ENCODE results near the gene CLSTN3. TPM values are rescaled to one million over a fixed set of nuclear protein-coding genes. Genes with fewer than 3 reads are reported as not detected.

CLSTN3 gene
- total RNA-seq, 1 donor from 2014 or later, result 36.8 TPM

GRCh38 chr12:7154901-7155470 lies 24.8 kb downstream of the CLSTN3 start:
- Histone ChIP-seq H3K27ac (peak overlapping the region; percentile 10), H3K9me3 (no peaks in the 10 kb centered on the region), H3K27me3 (ENCODE audit: low read depth) (no peaks in the 10 kb centered on the region), H3K36me3 (peaks cover 29% of the 10 kb centered on the region), H3K4me1 (peaks cover 18% of the 10 kb centered on the region), H3K4me3 (no peak overlapping the region)
- ATAC-seq (no peak), DNase-seq (no peak)
- intact Hi-C loops (cut with DNase I), result no loop called here
- TF ChIP-seq CTCF (IDR thresholded peaks at IDR 0.05), result no peak

- DNase-seq (peak; percentile 89), ATAC-seq (peak; percentile 83 to 84)
- no peaks in the 10 kb centered on the region for H3K27me3 ChIP-seq (ENCODE audit: low read depth)
- intact Hi-C loops (cut with DNase I), result no loop called here
- H3K4me3 ChIP-seq, result peak overlapping the region; percentile 43
- H3K27ac ChIP-seq, result peak overlapping the region; percentile 10
- H3K36me3 ChIP-seq, result peaks cover 23% of the 10 kb centered on the region
- H3K4me1 ChIP-seq, result peaks cover 18% of the 10 kb centered on the region
- no peaks in the 10 kb centered on the region for H3K9me3 ChIP-seq
- TF ChIP-seq CTCF (IDR thresholded peaks at IDR 0.05), result no peak
These were observed 25.4 kb downstream of the CLSTN3 start for GRCh38 chr12:7155471-7156034.

GRCh38 chr12:7156259-7157197 lies 26.4 kb downstream of the CLSTN3 start:
- DNase-seq (no peak), ATAC-seq (peak in 1 of 2 donors; percentile 2)
- H3K27ac ChIP-seq, result peak overlapping the region; percentile 24
- intact Hi-C loops (cut with DNase I), result no loop called here
- no peaks in the 10 kb centered on the region for H3K9me3 ChIP-seq
- H3K4me1 ChIP-seq, result peaks cover 18% of the 10 kb centered on the region
- peak overlapping the region; percentile 43 for H3K4me3 ChIP-seq
- no peaks in the 10 kb centered on the region for H3K27me3 ChIP-seq (ENCODE audit: low read depth)
- H3K36me3 ChIP-seq, result peaks cover 14% of the 10 kb centered on the region
- no peak for TF ChIP-seq CTCF (IDR thresholded peaks at IDR 0.05)

- Histone ChIP-seq H3K4me3 (no peak overlapping the region), H3K27ac (no peak overlapping the region), H3K4me1 (peaks cover 18% of the 10 kb centered on the region), H3K9me3 (no peaks in the 10 kb centered on the region), H3K36me3 (peaks cover 10% of the 10 kb centered on the region), H3K27me3 (ENCODE audit: low read depth) (peaks cover 5% of the 10 kb centered on the region)
- DNase-seq (no peak), ATAC-seq (no peak)
- TF ChIP-seq CTCF (IDR thresholded peaks at IDR 0.05), result no peak
- intact Hi-C loops (cut with DNase I), result no loop called here
These were observed 27.2 kb downstream of the CLSTN3 start for GRCh38 chr12:7157391-7157790.

GRCh38 chr12:7158781-7159609 lies 28.8 kb downstream of the CLSTN3 start:
- Histone ChIP-seq H3K9me3 (no peaks in the 10 kb centered on the region), H3K36me3 (no peaks in the 10 kb centered on the region), H3K27ac (no peak overlapping the region), H3K27me3 (ENCODE audit: low read depth) (peaks cover 5% of the 10 kb centered on the region), H3K4me1 (peaks cover 24% of the 10 kb centered on the region), H3K4me3 (no peak overlapping the region)
- ATAC-seq (no peak), DNase-seq (no peak)
- TF ChIP-seq CTCF (IDR thresholded peaks at IDR 0.05), result no peak
- intact Hi-C loops (cut with DNase I), result no loop called here
